Large intestine (tissue), 3 donors: Measurements from ENCODE around the gene RIMS1. TPM values are rescaled to one million over a fixed set of nuclear protein-coding genes. Genes with fewer than 3 reads are reported as not detected.

Source experiments
- DNase-seq, 2 donors: peaks; one replicate each; pipeline versions ENCODE4 v3.0.0 to v3.0.0-alpha.2; 2013
- H3K27ac ChIP-seq: one replicate; pipeline ENCODE4 v1.5.1; 2013; ENCODE audit warnings: low read length
- H3K27me3 ChIP-seq: 2 replicates; pipeline ENCODE4 v1.6.1; 2013; ENCODE audit warnings: low read length; ENCODE audit not compliant: control insufficient read depth, insufficient read depth
- H3K36me3 ChIP-seq: 2 replicates; pipeline ENCODE4 v1.6.1; 2013; ENCODE audit warnings: low read length; ENCODE audit not compliant: control insufficient read depth, insufficient read depth
- H3K4me1 ChIP-seq: one replicate; pipeline ENCODE4 v1.6.1; 2013; ENCODE audit warnings: low read length; ENCODE audit not compliant: control insufficient read depth, insufficient read depth
- H3K4me3 ChIP-seq: one replicate; pipeline ENCODE4 v1.5.1; 2013; ENCODE audit warnings: low read length
- H3K9me3 ChIP-seq: one replicate; pipeline ENCODE4 v1.6.1; 2013; ENCODE audit warnings: mild to moderate bottlenecking, low read depth, low read length, moderate library complexity; ENCODE audit not compliant: control insufficient read depth
- WGBS: methylation state at CpG from one replicate; pipeline ENCODE4 v1.1.5; 2013; ENCODE audit warnings: low lambda C conversion rate; ENCODE audit not compliant: insufficient coverage; 5-methylcytosine and 5-hydroxymethylcytosine counted together
- polyA plus RNA-seq: library from polyadenylated mRNA; unstranded; fragments of 120-200 nt; gene quantifications from one replicate; pipeline ENCODE4 v1.2.1, GENCODE V29; 2013

RIMS1 gene
- polyA plus RNA-seq, 1 donor, result 4.2 TPM

DNA sequence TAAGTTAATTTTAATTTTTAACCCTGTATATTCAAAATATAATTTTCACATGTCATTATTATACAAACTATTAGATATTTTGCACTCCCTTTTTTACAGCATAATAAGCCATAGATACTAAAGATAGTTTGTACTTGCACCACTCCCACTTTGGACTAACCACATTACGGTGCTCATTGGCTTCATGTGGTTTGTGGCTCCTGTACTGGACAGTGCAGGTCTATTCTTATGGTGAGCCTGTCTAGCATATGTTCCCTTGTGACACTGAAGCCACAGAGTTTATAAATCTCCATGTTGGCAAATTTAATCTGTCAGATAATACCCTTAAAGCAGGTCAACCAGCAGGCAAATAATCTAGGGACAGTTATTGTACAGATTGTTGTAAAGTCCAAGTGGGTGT is 381.1 kb downstream of the RIMS1 start:
- Histone ChIP-seq H3K27ac (no peak overlapping the region), H3K4me3 (no peak overlapping the region), H3K4me1 (no peaks in the 10 kb centered on the region), H3K27me3 (no peaks in the 10 kb centered on the region), H3K9me3 (no peaks in the 10 kb centered on the region), H3K36me3 (no peaks in the 10 kb centered on the region)
- no peak for DNase-seq
- WGBS, result no CpG with 5 or more reads among the region's 1 CpG

DNA sequence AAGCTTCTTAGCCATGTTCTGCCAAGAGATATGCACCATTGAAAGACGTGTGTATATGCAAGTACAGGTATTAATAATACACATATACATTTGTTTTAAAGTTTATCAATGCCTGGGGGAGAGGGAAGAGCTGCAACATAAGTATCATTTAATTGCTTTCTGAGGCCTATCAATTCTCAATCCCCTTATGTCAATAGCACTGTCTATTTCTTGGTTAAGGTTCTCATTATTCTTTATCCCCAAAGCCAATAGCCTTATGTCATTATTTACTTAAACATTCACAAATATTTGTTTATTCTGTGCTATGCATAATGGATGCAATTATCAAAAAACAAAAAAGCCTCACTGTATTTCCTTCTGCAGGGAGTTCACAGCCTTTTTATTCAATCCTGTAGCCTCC is 385.2 kb downstream of the RIMS1 start:
- WGBS, result 80% methylated on average over 1 of the region's 1 CpG
- no peak for DNase-seq
- no peaks in the 10 kb centered on the region for H3K36me3 ChIP-seq
- H3K4me3 ChIP-seq, result no peak overlapping the region
- no peaks in the 10 kb centered on the region for H3K9me3 ChIP-seq
- H3K27me3 ChIP-seq, result no peaks in the 10 kb centered on the region
- H3K27ac ChIP-seq, result no peak overlapping the region
- H3K4me1 ChIP-seq, result no peaks in the 10 kb centered on the region

DNA sequence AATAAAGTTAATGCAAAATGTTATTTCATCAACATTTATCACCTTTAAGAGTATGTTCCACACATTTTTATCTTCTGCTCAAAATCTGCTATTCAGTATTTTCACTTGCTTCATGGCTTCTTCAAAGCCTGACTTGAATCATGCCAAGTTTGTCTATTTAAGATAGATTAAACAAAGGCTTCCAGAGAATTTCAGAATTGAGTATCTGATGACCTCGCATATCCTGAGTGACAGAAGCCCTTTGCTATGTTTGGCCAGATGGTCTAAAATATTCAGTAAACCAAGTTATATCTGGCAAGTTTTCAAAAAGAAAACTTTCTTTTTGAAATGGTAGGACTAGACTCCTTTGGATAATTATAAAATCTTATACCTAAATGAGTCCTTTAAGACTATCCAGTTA is 386.6 kb downstream of the RIMS1 start:
- no peak overlapping the region for H3K4me3 ChIP-seq
- no peaks in the 10 kb centered on the region for H3K9me3 ChIP-seq
- H3K4me1 ChIP-seq, result no peaks in the 10 kb centered on the region
- H3K36me3 ChIP-seq, result no peaks in the 10 kb centered on the region
- WGBS, result no CpG with 5 or more reads among the region's 1 CpG
- no peaks in the 10 kb centered on the region for H3K27me3 ChIP-seq
- no peak overlapping the region for H3K27ac ChIP-seq
- DNase-seq, result no peak

DNA sequence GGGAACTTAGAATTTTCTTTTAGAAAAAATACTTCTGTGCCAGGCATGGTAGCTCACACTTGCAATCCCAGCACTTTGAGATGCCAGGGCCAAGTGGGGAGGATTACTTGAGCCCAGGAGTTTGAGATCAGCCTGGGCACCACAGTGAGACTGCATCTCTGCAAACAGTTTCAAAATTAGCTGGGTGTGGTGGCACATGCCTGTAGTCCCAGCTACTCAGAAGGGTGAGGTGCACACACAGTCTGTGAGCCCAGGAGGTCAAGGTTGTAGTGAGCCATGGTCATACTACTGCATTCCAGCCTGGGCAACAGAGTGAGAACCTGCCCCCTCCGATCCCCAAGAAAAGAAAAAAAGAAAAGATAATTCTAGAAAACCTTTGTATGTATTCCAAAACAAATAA is 389.5 kb downstream of the RIMS1 start:
- Histone ChIP-seq H3K36me3 (no peaks in the 10 kb centered on the region), H3K27me3 (no peaks in the 10 kb centered on the region), H3K4me3 (no peak overlapping the region), H3K9me3 (no peaks in the 10 kb centered on the region), H3K4me1 (no peaks in the 10 kb centered on the region), H3K27ac (no peak overlapping the region)
- WGBS, result no CpG with 5 or more reads among the region's 1 CpG
- no peak for DNase-seq

DNA sequence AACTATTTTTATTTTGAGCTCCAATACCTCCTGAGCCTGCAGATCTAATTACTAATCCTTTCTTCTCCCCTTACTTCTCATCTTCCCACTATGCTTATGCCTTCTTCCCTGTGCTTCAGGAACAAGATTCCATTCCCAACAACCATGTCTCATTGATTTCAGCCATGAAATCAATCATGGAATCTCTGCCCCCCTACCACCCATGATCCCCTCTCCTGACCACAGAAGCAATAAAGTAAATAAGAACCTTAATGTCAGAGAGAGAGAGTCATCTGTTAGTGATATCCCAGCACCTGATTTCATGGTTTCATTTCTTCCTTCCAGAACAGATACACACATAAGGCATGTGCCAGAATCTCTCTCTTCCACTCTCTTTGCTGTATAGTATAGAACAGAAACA is 395.9 kb downstream of the RIMS1 start:
- no peaks in the 10 kb centered on the region for H3K36me3 ChIP-seq
- H3K4me3 ChIP-seq, result no peak overlapping the region
- H3K9me3 ChIP-seq, result no peaks in the 10 kb centered on the region
- H3K4me1 ChIP-seq, result no peaks in the 10 kb centered on the region
- no peak for DNase-seq
- no peaks in the 10 kb centered on the region for H3K27me3 ChIP-seq
- H3K27ac ChIP-seq, result no peak overlapping the region

DNA sequence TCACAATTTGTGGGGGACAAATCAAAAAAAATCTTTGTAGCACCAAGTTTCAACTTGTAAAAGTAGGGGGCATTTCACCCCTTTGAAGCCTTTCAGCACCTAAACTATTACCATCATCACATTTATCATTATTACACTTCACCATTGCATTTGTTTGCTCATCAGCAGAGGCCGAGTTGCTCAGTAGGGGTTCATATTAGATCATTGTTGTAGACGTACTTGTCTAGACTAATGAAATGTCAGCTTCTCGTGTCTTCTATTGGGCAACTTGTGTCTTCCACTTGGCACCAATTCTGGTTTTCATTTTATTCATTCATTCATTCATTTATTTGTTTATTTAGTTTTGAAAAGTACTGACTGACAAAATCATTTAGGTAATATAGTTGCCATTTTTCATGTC is 397.2 kb downstream of the RIMS1 start:
- no peak overlapping the region for H3K4me3 ChIP-seq
- H3K36me3 ChIP-seq, result no peaks in the 10 kb centered on the region
- H3K27ac ChIP-seq, result no peak overlapping the region
- no peaks in the 10 kb centered on the region for H3K4me1 ChIP-seq
- WGBS, result no CpG with 5 or more reads among the region's 3 CpGs
- DNase-seq, result no peak
- no peaks in the 10 kb centered on the region for H3K27me3 ChIP-seq
- H3K9me3 ChIP-seq, result no peaks in the 10 kb centered on the region

DNA sequence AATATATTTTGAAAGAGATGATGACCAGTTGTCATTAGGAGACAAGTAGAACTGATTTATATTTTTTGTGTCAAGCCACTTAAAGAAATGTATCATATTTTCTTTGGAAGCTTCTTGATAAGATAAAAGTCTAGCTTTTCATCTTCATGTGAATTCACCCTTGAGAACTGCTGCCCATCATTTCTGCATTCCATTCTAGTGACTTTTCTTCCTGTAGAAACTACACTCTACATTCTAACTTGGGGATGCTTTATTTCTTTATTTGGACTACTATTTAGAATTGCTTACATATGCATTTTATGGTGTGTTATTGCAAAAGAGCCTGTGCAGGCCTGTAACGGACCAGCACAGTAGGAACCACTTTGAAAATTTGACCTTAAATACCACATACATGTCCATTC is 400.6 kb downstream of the RIMS1 start:
- no peaks in the 10 kb centered on the region for H3K27me3 ChIP-seq
- WGBS, result no CpG with 5 or more reads among the region's 1 CpG
- no peaks in the 10 kb centered on the region for H3K4me1 ChIP-seq
- H3K4me3 ChIP-seq, result no peak overlapping the region
- no peaks in the 10 kb centered on the region for H3K36me3 ChIP-seq
- no peaks in the 10 kb centered on the region for H3K9me3 ChIP-seq
- H3K27ac ChIP-seq, result no peak overlapping the region
- no peak for DNase-seq

DNA sequence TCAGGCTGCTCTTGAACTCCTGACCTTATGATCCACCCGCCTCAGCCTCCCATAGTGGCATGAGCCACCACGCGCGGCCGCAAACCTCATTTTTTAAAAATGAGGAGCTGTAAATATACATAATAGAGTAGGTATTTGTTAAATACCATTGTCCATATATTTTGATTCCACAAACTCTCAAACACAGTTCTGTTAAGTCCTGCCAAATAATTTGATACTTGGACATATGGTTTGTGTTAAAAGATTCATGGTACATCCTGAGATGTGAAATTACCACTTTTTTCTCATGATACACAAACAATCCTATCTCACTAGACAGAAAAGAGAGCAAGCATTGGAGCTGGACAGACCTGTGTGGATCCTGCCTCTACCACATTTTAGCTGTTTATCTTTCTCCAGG is 401.5 kb downstream of the RIMS1 start:
- H3K27ac ChIP-seq, result no peak overlapping the region

DNA sequence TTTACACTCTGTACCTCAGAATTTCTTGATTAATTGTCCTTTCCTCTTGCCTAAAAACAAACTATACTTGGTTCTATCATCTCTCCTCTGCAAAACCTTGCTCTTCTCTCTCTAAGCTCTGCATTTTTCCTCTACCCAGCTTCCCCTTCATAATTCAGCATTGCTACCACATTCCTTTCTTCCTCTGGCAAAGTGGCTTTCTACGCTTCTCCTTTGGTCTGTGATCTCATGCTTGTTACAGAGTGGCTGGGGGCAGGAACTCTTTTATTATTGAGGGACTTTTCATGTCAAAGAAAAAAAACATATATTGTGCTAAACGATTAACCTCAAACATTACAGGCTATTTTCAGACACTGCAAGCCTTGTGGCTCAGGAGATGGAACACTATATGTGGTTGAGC is 402.2 kb downstream of the RIMS1 start:
- H3K27me3 ChIP-seq, result no peaks in the 10 kb centered on the region
- no peaks in the 10 kb centered on the region for H3K9me3 ChIP-seq
- no peak overlapping the region for H3K4me3 ChIP-seq
- H3K4me1 ChIP-seq, result no peaks in the 10 kb centered on the region
- WGBS, result no CpG with 5 or more reads among the region's 2 CpGs
- no peak overlapping the region for H3K27ac ChIP-seq
- DNase-seq, result no peak
- H3K36me3 ChIP-seq, result no peaks in the 10 kb centered on the region

More for the DNA sequence above, 401.5 kb downstream of the RIMS1 start:
- DNase-seq, result no peak
- H3K4me3 ChIP-seq, result no peak overlapping the region
- no peaks in the 10 kb centered on the region for H3K27me3 ChIP-seq
- no CpG with 5 or more reads among the region's 5 CpGs for WGBS
- no peaks in the 10 kb centered on the region for H3K36me3 ChIP-seq
- no peaks in the 10 kb centered on the region for H3K9me3 ChIP-seq
- no peaks in the 10 kb centered on the region for H3K4me1 ChIP-seq

DNA sequence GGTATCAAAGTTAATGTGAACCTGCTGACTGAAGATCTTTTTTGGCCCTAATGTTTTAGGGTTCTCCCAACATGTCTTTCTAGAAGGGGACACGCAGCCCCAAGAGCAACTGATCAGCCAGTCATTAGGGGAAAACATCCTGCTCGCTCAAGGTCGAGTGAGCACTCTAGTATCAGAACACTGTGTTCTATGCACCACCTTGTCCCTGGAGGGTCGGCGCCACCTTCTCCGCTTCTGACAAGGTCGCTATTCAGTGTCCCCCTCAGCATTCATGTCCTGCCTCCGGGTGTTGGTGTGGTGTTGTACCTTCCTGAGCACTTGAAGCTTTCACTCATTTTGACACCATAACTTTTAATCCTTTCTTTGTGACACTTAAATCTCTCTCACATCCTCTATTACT is 404.3 kb downstream of the RIMS1 start:
- Histone ChIP-seq H3K4me3 (no peak overlapping the region), H3K9me3 (no peaks in the 10 kb centered on the region), H3K27me3 (no peaks in the 10 kb centered on the region), H3K36me3 (no peaks in the 10 kb centered on the region), H3K4me1 (no peaks in the 10 kb centered on the region), H3K27ac (no peak overlapping the region)
- WGBS, result no CpG with 5 or more reads among the region's 8 CpGs
- DNase-seq, result no peak

DNA sequence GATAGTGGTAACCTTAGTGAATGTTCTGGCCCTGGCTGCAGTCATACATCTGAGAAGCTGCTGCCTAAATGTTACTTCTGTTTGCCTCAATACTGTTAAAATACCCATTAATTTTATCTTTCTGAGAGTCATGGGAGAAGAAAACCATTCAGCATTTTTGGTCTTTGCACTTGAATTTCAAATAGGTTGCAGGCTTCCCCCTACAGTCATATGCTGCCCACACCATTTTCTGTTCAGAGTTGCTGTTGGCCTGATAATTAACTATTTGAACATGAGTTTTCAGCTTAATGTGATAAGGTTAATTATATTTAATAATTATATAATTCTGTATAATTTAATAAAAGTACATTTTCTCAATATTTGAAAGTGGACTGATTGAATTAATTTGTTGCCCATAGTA is 410.0 kb downstream of the RIMS1 start:
- DNase-seq, result no peak
- Histone ChIP-seq H3K9me3 (no peaks in the 10 kb centered on the region), H3K36me3 (no peaks in the 10 kb centered on the region), H3K27ac (no peak overlapping the region), H3K27me3 (no peaks in the 10 kb centered on the region), H3K4me1 (no peaks in the 10 kb centered on the region), H3K4me3 (no peak overlapping the region)
